Lower lobe of right lung (tissue), 2 donors: Measurements from ENCODE around the gene EEF1A2. TPM values are rescaled to one million over a fixed set of nuclear protein-coding genes. Genes with fewer than 3 reads are reported as not detected.

ENCODE experiments used
- ATAC-seq, 2 donors: fragments of 200-7000 bp; cut with Tn5 transposase; one replicate each; pipeline ENCODE4 v1.9.1; 2020 to 2022; ENCODE audit warnings: mild to moderate bottlenecking in 2 of 2, moderate library complexity in 2 of 2
- DNase-seq: peaks from one replicate; pipeline ENCODE4 v3.0.0-alpha.2; 2020
- H3K27ac ChIP-seq: fragments of 200-600 bp; one replicate; pipeline ENCODE4 v1.8.0; 2022
- H3K27me3 ChIP-seq: fragments of 200-600 bp; one replicate; pipeline ENCODE4 v1.8.0; 2022; ENCODE audit warnings: low read depth
- H3K36me3 ChIP-seq: fragments of 200-600 bp; one replicate; pipeline ENCODE4 v1.8.0; 2022; ENCODE audit warnings: mild to moderate bottlenecking
- H3K4me1 ChIP-seq: fragments of 200-600 bp; one replicate; pipeline ENCODE4 v1.8.0; 2022
- H3K4me3 ChIP-seq: fragments of 200-600 bp; one replicate; pipeline ENCODE4 v1.8.0; 2022; ENCODE audit warnings: mild to moderate bottlenecking
- H3K9me3 ChIP-seq: fragments of 200-600 bp; one replicate; pipeline ENCODE4 v1.8.0; 2022
- CTCF ChIP-seq: fragments of 200-600 bp; IDR thresholded peaks from one replicate; pipeline ENCODE4 v1.8.0; 2022; ENCODE audit warnings: antibody characterized with exemption, mild to moderate bottlenecking
- intact Hi-C: fragments of 100-400 bp; cut with DNase I; formaldehyde crosslinking; loops from one replicate; pipeline ENCODE4 v1.11.0; 2022
- long read RNA-seq: library from polyadenylated mRNA; unstranded; transcript quantifications from one replicate; pipeline ENCODE4 v2.0.0, GENCODE V29; 2021
- total RNA-seq: library from RNA; stranded (reverse); fragmentation: NEBNext Ultra II Directional; extraction: Animal tissue kit (Norgen Biotek cat#: 25700); gene quantifications from one replicate; pipeline ENCODE4 v1.2.1, GENCODE V29; 2021
- donor health status: DM: no; HTN: yes; CAD: no; lungs with severe emphysema.

Gene EEF1A2
- total RNA-seq, result 0.77 TPM
- long read RNA-seq, partial matches to known transcripts, result 0 of 1 reads
- long read RNA-seq, other reads (novel, unspliced or antisense), result 0 of 1 reads

- no peak for DNase-seq
- no peaks in the 10 kb centered on the region for H3K36me3 ChIP-seq
- intact Hi-C loops, result no loop called here
- H3K27ac ChIP-seq, result no peak within 1 kb of the TSS
- H3K27me3 ChIP-seq, result peaks cover 72% of the 10 kb centered on the region
- peaks cover 22% of the 10 kb centered on the region for H3K4me1 ChIP-seq
- H3K9me3 ChIP-seq, result no peaks in the 10 kb centered on the region
- ATAC-seq, result no peak
- H3K4me3 ChIP-seq, result peak within 1 kb of the TSS; percentile 40
- TF ChIP-seq CTCF, result no peak
These were observed at the start of gene EEF1A2 for GRCh38 chr20:63498960-63499337. Gene EEF1A2, minus strand, starts transcription at chr20:63499083. Its CDS starts 1,320 bp downstream, at chr20:63497763.

- no peak for TF ChIP-seq CTCF
- no peak for ATAC-seq
- intact Hi-C loops, result no loop called here
- H3K4me1 ChIP-seq, result peaks cover under 1% of the 10 kb centered on the region
- H3K36me3 ChIP-seq, result no peaks in the 10 kb centered on the region
- no peak overlapping the region for H3K27ac ChIP-seq
- DNase-seq, result no peak
- H3K27me3 ChIP-seq, result peaks cover 22% of the 10 kb centered on the region
- no peaks in the 10 kb centered on the region for H3K9me3 ChIP-seq
- H3K4me3 ChIP-seq, result no peak overlapping the region
These were observed 49.7 kb upstream of the EEF1A2 start for GRCh38 chr20:63548542-63548941.

- TF ChIP-seq CTCF, result no peak
- peaks cover 22% of the 10 kb centered on the region for H3K27me3 ChIP-seq
- H3K27ac ChIP-seq, result no peak within 1 kb of the TSS
- no peak within 1 kb of the TSS for H3K4me3 ChIP-seq
- H3K4me1 ChIP-seq, result no peaks in the 10 kb centered on the region
- no peaks in the 10 kb centered on the region for H3K36me3 ChIP-seq
- no peaks in the 10 kb centered on the region for H3K9me3 ChIP-seq
- ATAC-seq, result no peak
- intact Hi-C loops, result no loop called here
- no peak for DNase-seq
These were observed 49.0 kb upstream of the EEF1A2 start, which contains the start of gene SRMS for GRCh38 chr20:63547725-63548480. Gene SRMS, minus strand, starts transcription at chr20:63547749. Its CDS starts 286 bp downstream, at chr20:63547463.

GRCh38 chr20:63546956-63547724 is 48.3 kb upstream of the EEF1A2 start:
- DNase-seq, result no peak
- H3K36me3 ChIP-seq, result no peaks in the 10 kb centered on the region
- H3K4me3 ChIP-seq, result no peak overlapping the region
- no peak for TF ChIP-seq CTCF
- intact Hi-C loops, result no loop called here
- ATAC-seq, result no peak
- H3K27me3 ChIP-seq, result peaks cover 22% of the 10 kb centered on the region
- no peaks in the 10 kb centered on the region for H3K9me3 ChIP-seq
- no peaks in the 10 kb centered on the region for H3K4me1 ChIP-seq
- H3K27ac ChIP-seq, result no peak overlapping the region

GRCh38 chr20:63546256-63546955 is 47.5 kb upstream of the EEF1A2 start:
- H3K27me3 ChIP-seq, result peaks cover 22% of the 10 kb centered on the region
- no peak overlapping the region for H3K4me3 ChIP-seq
- no peak for TF ChIP-seq CTCF
- intact Hi-C loops, result no loop called here
- no peaks in the 10 kb centered on the region for H3K36me3 ChIP-seq
- ATAC-seq (no peak), DNase-seq (no peak)
- H3K9me3 ChIP-seq, result no peaks in the 10 kb centered on the region
- H3K4me1 ChIP-seq, result no peaks in the 10 kb centered on the region
- no peak overlapping the region for H3K27ac ChIP-seq
